Stimulated activated CD4-positive, alpha-beta T cell treated with anti-CD3 and anti-CD28 coated beads, Interleukin-4, amount 100 ng/mL, for 48 hours (primary cell): ENCODE data around the gene AMN.
A peak's percentile ranks its signal among the peaks of the same experiment; 100 is the strongest.
"Not testable (repeated sequence)": the region's sequence is repeated elsewhere in the genome, so short reads cannot be mapped to it uniquely, and the experiment has no call there.

Source experiments
- DNase-seq, 2 donors: peaks; one replicate each; pipeline ENCODE4 v3.0.0-alpha.2; 2020; ENCODE audit warnings: low read depth in 2 of 2

Gene AMN

DNA sequence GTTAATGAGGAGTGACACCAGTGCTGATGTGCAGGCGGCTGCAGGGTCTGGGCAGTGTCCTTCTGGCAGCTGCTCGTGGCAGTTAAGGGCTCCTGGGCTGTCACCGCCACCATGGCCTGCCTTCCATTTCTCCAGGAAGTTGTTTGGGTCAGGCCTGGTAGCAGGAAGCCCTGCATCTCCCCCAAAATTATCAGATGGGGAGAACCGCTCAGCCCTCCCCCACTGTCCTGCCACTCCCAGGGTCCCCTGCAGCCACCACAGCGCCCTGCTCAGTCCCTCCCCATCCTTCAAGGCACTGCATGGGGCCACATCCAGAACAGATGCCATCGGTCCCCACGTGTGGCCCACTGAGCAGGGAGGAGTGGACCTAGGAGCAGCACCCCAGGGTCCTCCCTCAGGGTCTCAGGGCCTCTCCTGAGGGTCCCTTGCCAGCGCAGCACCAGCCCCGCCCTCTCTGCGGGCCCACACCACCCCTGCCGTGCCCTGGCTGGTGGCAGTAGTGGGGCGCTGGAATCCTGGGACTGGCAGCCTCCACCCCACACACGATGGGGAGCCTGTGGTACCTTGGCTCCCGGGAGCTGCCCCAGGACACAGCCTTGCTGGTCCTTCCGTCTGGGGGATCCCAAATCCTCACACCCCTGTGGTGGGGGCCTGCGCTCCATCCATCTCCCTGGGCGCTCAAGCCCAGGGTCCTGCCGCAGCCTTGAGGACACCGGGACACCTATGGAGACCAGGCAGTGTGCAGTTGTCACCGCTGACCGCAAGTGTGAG is 10.3 kb upstream of the AMN start:
- DNase-seq = no peak

DNA sequence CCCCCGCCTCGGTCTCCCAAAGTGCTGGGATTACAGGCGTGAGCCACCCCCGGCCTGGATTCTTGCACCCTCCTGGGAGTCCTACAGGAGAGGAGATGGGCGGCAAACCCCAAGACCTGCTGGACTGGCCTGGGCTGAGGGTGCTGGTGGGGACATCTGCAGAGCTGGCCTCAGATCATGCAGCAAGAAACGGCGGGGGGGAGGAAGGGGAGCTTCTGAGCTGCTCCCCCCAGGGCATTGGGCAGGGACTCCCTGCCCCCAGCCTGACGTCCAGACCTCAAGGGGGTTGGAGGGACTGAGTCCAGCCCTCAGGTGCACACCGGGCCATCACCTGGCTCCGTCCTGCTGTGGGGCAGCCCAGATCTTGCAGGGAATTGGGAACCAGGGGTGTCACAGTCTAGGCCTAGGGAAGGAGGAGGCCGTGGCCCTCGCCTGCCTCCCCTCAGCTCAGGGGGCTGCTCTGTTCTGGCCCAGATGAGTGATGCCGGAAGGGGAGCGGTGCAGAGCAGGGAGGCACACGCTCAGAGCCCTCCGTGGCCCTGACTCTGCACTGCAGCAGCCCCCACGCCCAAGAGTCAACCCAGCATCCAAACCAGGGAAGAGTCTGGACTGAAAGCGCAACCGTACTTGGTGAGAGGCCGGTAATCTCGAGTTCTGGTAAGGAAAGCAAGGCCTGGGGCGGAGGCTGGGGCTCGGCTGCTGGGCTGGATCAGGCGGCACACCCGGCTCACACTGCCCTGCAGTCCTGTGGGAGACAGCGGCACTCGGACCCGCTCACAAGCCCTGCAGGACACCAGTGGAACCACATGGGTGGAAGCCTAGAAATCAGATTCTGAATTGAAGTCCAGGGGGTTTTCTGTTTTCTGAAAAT is 8.9 kb upstream of the AMN start:
- no peak for DNase-seq

DNA sequence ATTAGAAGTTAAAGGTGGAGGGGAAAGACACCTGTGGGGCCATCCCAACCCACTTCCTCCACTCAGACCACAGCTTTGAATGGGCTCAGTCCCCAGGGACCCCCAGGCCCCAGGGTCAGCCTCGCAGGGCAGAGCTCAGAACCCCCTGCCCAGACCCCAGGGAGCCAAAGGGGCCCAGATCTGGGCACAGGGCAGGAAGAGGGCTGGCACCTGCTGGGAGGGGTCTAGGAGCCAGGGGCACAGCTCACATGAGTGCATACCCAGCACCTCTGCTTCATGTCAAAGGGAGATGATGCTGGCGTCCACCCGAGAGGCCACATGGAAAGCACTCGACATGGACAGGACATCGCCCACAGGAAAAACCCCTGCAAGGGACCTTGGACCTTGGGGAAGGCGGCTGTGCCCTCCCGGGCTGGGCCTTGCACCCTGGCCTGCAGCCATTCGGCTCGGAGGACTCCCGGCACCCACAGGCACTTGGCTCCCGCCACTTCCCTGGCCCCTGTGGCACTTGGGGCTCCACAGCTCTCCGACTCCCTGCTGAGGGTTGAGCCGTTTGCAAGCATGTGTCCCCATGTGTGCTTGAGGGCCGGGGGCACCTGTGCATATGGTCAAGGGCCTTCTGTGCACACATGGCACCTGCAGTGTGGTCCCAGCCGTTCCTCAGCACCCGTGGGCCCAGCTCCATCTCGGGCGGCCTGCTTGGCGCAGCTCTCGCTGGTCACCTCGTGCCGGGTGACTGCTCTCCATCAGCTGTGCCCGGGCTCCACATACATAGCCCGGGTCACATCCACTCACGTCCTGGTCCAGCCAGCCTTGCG is 7.8 kb upstream of the AMN start:
- no peak for DNase-seq

DNA sequence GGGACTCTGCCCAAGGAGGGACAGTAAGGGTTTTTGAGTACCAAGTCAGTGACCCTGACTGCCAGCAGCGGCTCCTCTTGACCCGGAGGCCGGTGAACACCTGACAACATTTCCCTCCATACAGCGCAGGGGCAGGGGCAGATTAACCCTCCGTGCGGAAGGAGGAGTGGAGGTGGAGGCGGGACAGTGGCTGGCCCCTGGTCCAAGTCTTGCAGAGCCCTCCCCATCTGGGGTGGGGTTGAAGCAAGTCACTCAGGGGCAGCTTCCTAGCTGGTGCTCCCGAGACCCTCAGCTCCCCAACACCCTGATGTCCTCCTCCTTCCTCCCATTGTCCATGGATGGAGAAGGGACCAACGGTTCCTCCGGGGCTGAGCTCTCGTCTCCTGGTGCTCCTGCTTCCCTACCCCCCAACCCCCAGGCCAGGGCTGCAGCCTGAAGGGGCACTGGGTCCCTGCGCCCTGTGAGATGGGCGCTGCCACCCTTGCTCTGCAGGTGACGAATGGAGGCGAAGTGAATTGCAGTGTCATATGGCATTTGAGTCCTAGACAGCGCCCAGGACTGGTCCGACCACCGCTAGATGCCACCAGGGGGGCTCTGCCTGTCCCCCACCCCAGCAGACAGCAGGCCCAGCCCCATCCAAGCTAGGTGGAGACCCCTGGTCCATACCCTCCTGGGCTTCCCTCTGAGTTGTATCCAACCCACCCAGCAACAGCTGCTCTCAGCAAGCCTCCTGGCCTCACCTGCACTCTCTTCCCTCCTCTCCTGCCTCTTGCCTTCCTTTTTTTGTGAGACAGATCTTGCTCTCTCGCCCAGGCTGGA is 7.0 kb upstream of the AMN start:
- DNase-seq = no peak

DNA sequence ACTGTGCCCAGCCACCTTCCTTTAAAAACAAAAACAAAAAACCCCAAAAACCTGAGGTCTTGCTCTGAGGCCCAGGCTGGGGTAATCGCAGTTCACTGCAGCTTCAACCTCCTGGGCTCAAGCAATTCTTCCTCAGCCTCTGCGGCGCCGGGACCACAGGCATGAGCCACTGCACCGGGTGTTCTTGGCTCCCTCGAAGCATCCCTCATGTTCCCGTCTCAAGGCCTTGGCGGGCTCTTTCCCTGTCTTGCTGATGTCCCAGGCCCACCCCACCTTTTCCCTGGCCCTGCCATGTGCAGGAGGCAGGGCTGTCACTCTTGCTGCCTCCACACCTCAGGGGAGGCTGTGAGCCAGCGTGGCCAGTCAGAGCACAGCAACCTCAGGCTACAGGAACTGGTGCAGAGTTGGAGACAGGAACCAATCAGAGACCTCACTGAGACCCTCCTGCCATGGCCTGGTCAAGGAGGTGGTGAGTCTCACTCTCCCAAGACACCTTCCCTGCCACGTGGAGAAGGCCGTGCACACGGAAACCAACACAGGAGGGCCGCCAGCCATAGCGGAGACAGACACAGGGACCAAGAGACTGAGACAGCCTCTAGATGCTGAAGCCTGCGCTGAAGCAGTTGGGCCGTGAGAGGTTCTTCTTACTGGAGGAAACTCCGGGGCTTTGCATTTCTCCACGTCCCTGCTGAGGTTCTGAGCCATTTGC is 6.0 kb upstream of the AMN start:
- no peak for DNase-seq

DNA sequence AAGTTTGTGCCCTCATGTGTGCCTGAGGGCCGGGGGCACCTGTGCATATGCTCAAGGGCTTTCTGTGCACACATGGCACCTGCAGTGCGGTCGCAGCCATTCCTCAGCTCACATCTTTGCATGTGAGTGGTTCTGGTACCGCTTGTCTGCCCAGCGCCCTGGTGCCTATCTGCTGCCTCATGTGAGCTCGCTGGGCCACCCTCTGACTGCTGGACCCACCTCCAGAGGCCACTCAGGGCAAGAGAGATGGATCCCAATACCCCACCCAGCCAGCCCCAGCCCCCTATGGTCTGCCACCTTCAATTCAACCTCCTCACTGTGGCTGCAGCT is 5.4 kb upstream of the AMN start:
- no peak for DNase-seq

DNA sequence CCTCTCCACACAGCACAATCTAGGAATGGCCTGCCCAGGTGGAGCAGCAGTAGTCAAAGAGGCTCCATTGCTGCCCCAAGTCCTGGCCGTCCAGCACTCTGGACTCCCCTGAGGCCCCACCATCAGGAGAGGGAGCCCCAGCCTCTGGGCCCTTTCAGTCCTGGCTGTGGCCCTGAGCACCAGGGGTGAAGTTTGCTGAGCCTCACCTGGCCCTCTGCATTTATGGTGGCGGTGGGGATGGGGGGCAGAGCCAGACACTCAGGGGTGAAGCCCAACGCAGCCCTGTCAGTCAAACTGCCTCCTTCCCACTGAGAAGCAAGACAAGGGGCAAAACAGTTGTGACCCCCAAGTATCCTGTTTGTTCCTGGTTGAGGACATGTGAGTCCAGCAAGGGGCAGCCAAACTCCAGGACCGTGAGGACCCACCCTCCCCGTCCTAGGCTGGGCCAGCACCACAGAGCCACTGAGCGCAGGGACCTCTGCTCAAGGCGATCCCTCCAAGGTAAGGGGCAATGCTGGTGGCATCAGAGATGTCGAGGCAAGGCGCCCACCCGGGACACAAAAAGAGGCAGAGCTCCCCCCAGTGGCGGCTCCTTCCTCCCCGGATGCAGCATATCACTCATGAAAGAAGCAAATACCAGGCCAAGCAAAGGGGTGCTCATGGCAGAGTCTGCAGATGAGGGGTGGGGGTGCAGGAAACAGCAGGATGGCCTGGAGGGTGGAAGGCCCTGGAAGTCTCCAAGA is 4.8 kb upstream of the AMN start:
- peak; percentile 46 to 50 for DNase-seq

DNA sequence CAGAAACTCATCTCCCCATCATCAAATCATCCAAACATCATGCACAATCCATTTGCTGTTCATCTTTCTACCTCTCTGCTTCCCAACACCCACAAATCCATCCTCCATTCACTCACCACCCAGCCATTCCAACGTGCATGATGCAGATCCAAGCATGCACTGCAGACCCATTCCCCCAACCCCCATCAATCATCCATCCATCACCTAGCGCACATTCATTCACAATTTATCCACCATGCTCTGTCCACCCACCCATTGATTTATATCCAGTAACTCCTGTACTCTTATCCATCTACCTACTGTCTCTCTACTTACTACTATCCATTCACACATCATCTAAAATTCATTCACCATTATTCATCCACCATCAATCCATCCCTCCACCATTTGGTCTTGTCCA is 4.0 kb upstream of the AMN start:
- no peak for DNase-seq

DNA sequence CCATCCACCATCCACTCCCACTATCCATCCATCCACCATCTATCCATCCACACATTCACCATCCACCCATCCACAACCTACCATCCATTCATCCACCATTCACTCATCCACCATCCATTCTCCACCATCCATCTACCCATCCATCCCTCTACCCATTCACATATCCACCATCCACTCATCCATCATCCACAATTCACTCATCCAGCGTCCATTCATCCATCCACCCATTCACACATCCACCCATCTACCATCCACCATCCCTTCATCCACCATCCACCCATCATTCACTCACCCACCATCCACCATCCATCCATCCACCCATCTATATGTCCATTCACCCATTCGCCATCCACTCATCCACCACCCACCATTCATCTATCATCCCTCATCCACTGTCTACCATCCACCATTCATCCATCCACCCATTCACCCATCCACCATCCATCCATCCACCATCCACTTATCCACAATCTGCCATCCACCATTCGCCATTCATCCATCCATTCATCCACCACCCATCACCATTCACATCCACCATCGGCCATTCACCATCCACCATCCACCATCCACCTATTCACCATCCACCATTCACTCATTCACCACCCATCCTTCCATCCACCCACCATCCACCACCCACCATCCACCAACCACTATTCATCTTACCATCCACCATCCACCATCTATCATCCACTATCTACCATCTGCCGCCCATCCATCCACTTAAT is 2.0 kb upstream of the AMN start:
- no peak for DNase-seq

DNA sequence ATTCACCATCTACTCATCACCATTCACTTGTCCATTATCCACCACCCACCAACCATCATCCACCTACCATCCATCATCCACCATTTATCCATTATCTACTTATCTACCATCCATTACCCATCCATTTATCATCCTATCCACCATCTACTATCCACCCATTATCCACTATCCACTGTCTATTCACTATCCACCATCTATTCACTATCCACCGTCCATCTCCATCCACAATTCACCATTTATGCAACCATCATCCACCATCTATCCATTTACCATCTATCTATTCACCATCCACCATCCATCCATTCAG is 1.5 kb upstream of the AMN start:
- no peak for DNase-seq

DNA sequence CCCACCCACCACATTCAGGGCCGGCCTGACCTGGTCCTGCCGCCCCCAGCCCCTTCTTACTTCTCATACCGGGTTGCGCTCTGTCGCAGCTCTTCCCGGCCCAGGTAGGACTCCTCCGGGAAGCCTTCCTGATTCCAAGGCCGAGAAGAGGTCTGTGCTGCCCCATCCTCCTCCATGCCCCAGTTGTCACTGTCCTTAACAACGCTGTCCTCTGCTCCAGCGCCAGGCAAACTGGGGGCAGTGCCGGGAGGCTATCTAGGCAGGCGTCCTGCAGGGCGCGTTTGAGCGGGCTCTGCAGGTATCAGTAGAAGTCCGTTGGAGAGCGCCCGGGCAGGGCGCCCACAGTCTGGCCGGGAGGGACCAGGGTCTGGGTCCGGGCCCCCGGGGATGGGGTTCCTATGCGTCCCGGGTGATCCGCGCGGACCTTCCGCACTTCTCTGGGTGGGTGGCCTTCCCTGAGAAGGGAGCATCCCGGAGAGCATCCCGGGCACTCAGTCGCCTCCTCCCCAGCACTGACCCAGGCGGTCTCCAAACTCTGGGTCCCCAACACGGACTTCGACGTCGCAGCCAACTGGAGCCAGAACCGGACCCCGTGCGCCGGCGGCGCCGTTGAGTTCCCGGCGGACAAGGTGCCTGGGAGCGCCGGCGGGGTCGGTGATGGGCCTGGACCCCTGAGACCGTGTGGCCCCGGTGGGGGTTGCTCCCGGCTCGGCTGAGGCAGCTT is 900 bp downstream of the AMN start:
- DNase-seq = no peak

DNA sequence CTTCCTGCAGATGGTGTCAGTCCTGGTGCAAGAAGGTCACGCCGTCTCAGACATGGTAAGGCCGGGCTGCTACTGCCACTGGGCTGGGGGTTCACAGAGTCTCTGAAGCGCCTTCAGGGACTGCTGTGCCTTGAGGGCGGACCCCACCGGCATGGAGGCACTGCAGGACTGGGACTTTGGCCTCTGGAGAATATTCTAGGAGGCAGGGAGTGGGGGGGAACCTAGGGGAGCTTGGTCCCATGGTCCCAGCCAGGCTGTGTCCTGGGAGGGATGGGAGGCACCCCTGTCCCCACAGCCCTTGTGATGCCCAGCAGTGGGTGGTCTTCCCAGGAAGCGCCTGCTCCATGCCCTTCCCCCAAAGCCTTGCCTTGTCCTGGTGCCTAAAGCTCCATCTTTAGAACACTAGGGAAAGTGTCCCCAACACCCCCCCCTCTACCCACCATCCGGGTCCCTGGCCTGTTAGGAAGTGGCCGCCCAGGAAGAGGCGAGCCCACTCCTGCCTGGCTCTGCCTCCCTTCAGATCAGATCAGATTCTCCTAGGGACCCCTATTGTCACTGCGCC is 1.5 kb downstream of the AMN start:
- DNase-seq = no peak

DNA sequence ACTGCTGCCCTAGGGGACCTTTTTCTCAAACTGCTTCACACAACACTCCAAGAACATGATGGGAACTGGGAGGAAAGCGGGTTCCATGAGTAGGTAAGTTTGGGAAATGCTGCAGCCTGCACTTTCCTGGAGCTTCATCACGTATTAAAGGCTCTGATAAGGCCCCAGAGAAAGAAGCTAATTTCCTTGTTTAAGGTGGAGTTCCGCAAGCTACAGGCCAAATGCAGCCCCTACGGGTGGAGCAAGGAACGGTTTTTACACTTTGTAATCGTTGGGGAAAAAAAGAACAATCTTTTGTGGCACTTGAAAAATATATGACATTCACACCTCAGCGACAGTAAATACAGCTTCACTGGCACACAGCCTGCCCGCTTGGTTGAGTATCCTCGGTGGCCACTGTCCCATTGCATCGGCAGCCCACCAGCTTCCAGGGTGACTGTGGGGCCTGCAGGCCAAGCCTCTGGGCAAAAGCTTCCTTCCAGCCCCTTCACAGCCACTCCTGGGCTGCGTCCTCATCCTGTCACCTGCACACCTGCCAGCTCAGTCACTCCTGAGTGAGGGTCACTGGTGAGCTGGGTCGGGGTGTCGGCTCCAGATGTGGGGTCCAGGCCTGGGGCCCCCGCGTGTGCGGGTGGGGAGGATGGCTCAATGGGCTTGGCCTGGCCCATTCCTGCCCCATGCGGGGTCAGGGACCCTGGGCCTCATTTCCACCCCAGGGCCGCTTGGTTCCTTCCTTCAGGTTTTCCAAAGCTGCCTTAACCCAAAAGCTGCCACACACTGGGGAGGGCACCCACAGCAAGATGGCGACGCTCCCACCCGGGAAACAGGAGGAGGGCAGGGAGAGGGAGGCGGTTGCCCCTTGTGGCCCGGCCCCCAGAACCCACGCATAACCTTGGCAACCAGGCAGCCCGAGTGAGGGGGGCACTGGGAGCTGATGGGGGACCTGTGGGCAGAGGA is 2.4 kb downstream of the AMN start:
- no peak for DNase-seq

DNA sequence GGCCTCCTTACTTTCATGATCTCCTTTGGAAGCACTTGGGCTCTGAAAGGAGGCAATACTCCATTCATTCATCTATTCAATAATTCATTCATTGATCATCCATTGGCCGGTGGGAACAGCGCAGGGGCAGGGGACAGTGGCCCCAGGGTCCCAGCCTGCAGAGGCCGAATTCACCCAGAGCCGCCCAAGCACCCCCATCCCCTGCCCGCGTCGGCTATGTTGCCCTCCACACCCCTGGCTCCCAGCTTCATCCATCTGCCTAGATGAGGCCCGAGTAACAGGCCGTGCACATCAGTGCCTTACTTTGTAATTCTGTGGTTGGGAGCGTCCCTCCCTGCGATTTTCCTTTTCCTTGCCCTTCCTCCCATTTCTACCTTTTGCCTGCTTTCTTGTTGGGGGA is 3.2 kb downstream of the AMN start:
- no peak for DNase-seq

DNA sequence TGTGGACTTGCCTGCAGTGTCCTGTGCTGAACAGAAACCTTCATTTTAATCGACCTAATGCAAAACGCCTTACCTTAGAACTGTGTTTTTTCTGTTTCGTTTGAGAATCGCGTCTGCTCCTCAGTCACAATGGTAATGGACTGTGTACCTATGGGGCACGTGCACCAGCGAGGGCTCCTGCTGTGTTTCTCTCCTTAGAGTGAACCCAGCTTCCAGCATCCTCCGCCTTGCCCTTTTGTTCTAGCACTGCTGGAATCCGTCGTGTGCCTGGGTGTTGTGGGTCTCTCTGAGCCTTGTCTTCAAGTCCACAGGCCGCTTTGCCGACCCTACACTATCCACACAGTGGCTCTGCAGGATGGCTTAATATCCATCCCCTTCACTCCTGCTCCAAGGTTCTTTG is 3.6 kb downstream of the AMN start:
- DNase-seq = no peak

DNA sequence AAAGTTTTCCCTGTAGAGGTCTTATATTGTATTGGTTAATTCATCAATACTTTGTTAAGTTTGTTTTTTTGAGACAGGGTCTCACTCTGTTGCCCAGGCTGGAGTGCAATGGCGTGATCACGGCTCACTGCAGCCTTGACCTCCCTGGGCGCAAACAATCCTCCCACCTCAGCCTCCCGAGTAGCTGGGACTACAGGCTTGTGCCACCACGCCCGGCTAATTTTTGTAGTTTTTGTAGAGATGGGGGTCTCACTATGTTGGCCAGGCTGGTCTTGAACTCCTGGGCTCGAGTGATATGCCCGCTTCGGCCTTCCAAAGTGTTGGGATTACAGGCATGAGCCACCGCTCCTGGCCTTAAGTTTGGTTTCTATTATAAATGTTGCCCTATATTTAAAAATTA is 4.4 kb downstream of the AMN start:
- not testable (repeated sequence) for DNase-seq

DNA sequence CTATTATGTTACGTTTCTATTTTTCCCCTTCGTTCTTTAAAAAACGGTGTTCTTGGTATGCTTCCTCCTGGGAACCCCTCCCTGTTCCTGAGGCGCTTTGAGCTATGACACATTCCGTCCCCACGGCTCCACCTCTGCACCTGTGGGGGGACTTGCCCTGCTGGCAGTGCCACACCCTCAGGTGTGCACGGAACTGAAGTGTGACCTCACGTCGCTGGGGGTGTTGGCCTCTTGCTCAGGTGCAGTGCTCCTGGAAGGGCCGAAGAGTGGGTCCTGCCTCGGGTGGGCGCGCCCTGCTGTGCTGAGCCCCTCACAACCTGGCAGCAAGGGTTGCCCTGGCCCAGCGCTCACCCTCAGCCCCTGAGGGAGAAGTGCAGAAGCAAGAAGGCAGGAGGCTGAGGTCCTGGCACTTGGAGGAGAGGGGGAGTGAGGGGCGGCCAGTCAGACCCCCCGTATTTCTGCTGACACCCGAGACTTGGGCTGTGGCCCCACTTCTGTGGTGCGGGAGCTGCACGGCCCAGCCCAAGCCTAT is 4.9 kb downstream of the AMN start:
- DNase-seq = no peak
